Hippocampal formation (tissue), 2 donors: Measurements from ENCODE around the gene NELL1.
"Not testable (repeated sequence)": the region's sequence is repeated elsewhere in the genome, so short reads cannot be mapped to it uniquely, and the experiment has no call there.

Source experiments
- DNase-seq, 2 donors: peaks; one replicate each; lab custom pipeline; 2025; lab: John Stamatoyannopoulos, UW

The NELL1 gene

GRCh38 chr11:21205205-21205604, 535.8 kb downstream of the NELL1 start:
- no peak for DNase-seq

- no peak for DNase-seq
Observed at GRCh38 chr11:21225860-21226259, 556.5 kb downstream of the NELL1 start.

GRCh38 chr11:21229224-21229623, 559.8 kb downstream of the NELL1 start:
- no peak for DNase-seq

- no peak for DNase-seq
Observed at GRCh38 chr11:21250196-21250595, 580.8 kb downstream of the NELL1 start.

- DNase-seq = no peak
Observed at GRCh38 chr11:21254055-21254454, 584.7 kb downstream of the NELL1 start.

- DNase-seq = no peak
Observed at GRCh38 chr11:21254790-21255189, 585.4 kb downstream of the NELL1 start.

GRCh38 chr11:21257461-21257860, 588.1 kb downstream of the NELL1 start:
- DNase-seq = no peak

GRCh38 chr11:21258414-21258813, 589.0 kb downstream of the NELL1 start:
- no peak for DNase-seq

GRCh38 chr11:21260101-21260500, 590.7 kb downstream of the NELL1 start:
- no peak for DNase-seq

GRCh38 chr11:21262992-21263391, 593.6 kb downstream of the NELL1 start:
- DNase-seq = no peak

GRCh38 chr11:21264125-21264524, 594.7 kb downstream of the NELL1 start:
- DNase-seq = no peak

- no peak for DNase-seq
Observed at GRCh38 chr11:21268036-21268435, 598.6 kb downstream of the NELL1 start.

- not testable (repeated sequence) for DNase-seq
Observed at GRCh38 chr11:21272139-21272538, 602.8 kb downstream of the NELL1 start.

- DNase-seq = no peak
Observed at GRCh38 chr11:21278840-21279239, 609.5 kb downstream of the NELL1 start.

- DNase-seq = no peak
Observed at GRCh38 chr11:21285104-21285503, 615.7 kb downstream of the NELL1 start.

GRCh38 chr11:21289686-21290085, 620.3 kb downstream of the NELL1 start:
- DNase-seq = no peak

- no peak for DNase-seq
Observed at GRCh38 chr11:21295508-21295907, 626.1 kb downstream of the NELL1 start.

- DNase-seq = no peak
Observed at GRCh38 chr11:21301981-21302380, 632.6 kb downstream of the NELL1 start.

- DNase-seq = no peak
Observed at GRCh38 chr11:21306739-21307358, 637.5 kb downstream of the NELL1 start.

GRCh38 chr11:21307874-21308273, 638.5 kb downstream of the NELL1 start:
- DNase-seq = no peak

GRCh38 chr11:21316591-21316990, 647.2 kb downstream of the NELL1 start:
- no peak for DNase-seq

- DNase-seq = no peak
Observed at GRCh38 chr11:21321072-21321471, 651.7 kb downstream of the NELL1 start.

- no peak for DNase-seq
Observed at GRCh38 chr11:21321530-21321929, 652.1 kb downstream of the NELL1 start.

GRCh38 chr11:21323617-21324016, 654.2 kb downstream of the NELL1 start:
- DNase-seq = no peak
